Measurements from ENCODE around the gene KCNF1. TPM values are rescaled to one million over a fixed set of nuclear protein-coding genes. Genes with fewer than 3 reads are reported as not detected.

Gene KCNF1
- total and polyA plus RNA-seq, 4 donors: 0.06 to 0.83 (median 0.26) TPM

- H3K9ac ChIP-seq (ENCODE audit: insufficient read depth in 1 of 2, low read length in 2 of 2): no peak overlapping the region
- H3K4me3 ChIP-seq: no peak overlapping the region
- no peaks in the 10 kb centered on the region for H3K36me3 ChIP-seq (ENCODE audit: control insufficient read depth in 4 of 4, insufficient read depth in 4 of 4, low read length in 4 of 4)
- DNase-seq (no peak), ATAC-seq (ENCODE audit: insufficient read depth, low FRiP score) (no peak)
- 87 to 92% methylated on average over 19 to 20 of the region's 20 CpGs for WGBS, 2 donors
- peaks cover 4 to 31% (median 13%) of the 10 kb centered on the region in 5 donors for H3K4me1 ChIP-seq (ENCODE audit: control insufficient read depth in 5 of 5, insufficient read depth in 5 of 5, low read length in 5 of 5)
- H3K9me3 ChIP-seq (ENCODE audit: control insufficient read depth in 4 of 4, insufficient read depth in 3 of 4, low read length in 3 of 4): peaks cover 0 to 3% (median 0%) of the 10 kb centered on the region in 4 donors
- no peak overlapping the region for H3K27ac ChIP-seq (ENCODE audit: low read depth in 1 of 2, low read length in 1 of 2)
- H3K27me3 ChIP-seq (ENCODE audit: control insufficient read depth in 3 of 3, insufficient read depth in 3 of 3, low read length in 2 of 3): no peaks in the 10 kb centered on the region
- no peak for TF ChIP-seq CTCF (IDR thresholded peaks at IDR 0.05; ENCODE audit: control extremely low read depth, extremely low read depth)
These were observed 31.0 kb upstream of the KCNF1 start for GRCh38 chr2:10880586-10881321.

GRCh38 chr2:10882568-10882967 lies 29.2 kb upstream of the KCNF1 start:
- H3K9ac ChIP-seq (ENCODE audit: insufficient read depth in 1 of 2, low read length in 2 of 2): no peak overlapping the region
- peaks cover 0 to 3% (median 0%) of the 10 kb centered on the region in 4 donors for H3K9me3 ChIP-seq (ENCODE audit: control insufficient read depth in 4 of 4, insufficient read depth in 3 of 4, low read length in 3 of 4)
- H3K27me3 ChIP-seq (ENCODE audit: control insufficient read depth in 3 of 3, insufficient read depth in 3 of 3, low read length in 2 of 3): no peaks in the 10 kb centered on the region
- no peak for ATAC-seq (ENCODE audit: insufficient read depth, low FRiP score)
- WGBS, 2 donors: 91 to 93% methylated on average over 3 of the region's 3 CpGs
- peaks cover 4 to 30% (median 13%) of the 10 kb centered on the region in 5 donors for H3K4me1 ChIP-seq (ENCODE audit: control insufficient read depth in 5 of 5, insufficient read depth in 5 of 5, low read length in 5 of 5)
- no peaks in the 10 kb centered on the region for H3K36me3 ChIP-seq (ENCODE audit: control insufficient read depth in 4 of 4, insufficient read depth in 4 of 4, low read length in 4 of 4)
- no peak overlapping the region for H3K4me3 ChIP-seq
- no peak for TF ChIP-seq CTCF (IDR thresholded peaks at IDR 0.05; ENCODE audit: control extremely low read depth, extremely low read depth)
- no peak for DNase-seq
- no peak overlapping the region for H3K27ac ChIP-seq (ENCODE audit: low read depth in 1 of 2, low read length in 1 of 2)

- Histone ChIP-seq H3K9ac (ENCODE audit: insufficient read depth in 1 of 2, low read length in 2 of 2) (no peak overlapping the region), H3K36me3 (ENCODE audit: control insufficient read depth in 4 of 4, insufficient read depth in 4 of 4, low read length in 4 of 4) (no peaks in the 10 kb centered on the region), H3K4me1 (ENCODE audit: control insufficient read depth in 5 of 5, insufficient read depth in 5 of 5, low read length in 5 of 5) (peaks cover 2 to 28% (median 13%) of the 10 kb centered on the region in 5 donors), H3K4me3 (no peak overlapping the region), H3K27ac (ENCODE audit: low read depth in 1 of 2, low read length in 1 of 2) (no peak overlapping the region), H3K9me3 (ENCODE audit: control insufficient read depth in 4 of 4, insufficient read depth in 3 of 4, low read length in 3 of 4) (no peaks in the 10 kb centered on the region), H3K27me3 (ENCODE audit: control insufficient read depth in 3 of 3, insufficient read depth in 3 of 3, low read length in 2 of 3) (no peaks in the 10 kb centered on the region)
- 79 to 82% methylated on average over 6 of the region's 6 CpGs for WGBS, 2 donors
- TF ChIP-seq CTCF (IDR thresholded peaks at IDR 0.05; ENCODE audit: control extremely low read depth, extremely low read depth): no peak
- DNase-seq (no peak), ATAC-seq (ENCODE audit: insufficient read depth, low FRiP score) (no peak)
These were observed 28.7 kb upstream of the KCNF1 start for GRCh38 chr2:10883066-10883465.

Measured in lung (tissue), 12 donors.